ENCODE data around the gene APC2.
"Not testable (repeated sequence)": the region's sequence is repeated elsewhere in the genome, so short reads cannot be mapped to it uniquely, and the experiment has no call there.

APC2 gene

GRCh38 chr19:1429750-1430149 lies 20.2 kb upstream of the APC2 start:
- no peak for DNase-seq

- no peak for DNase-seq
Measured at GRCh38 chr19:1430246-1430645, 19.7 kb upstream of the APC2 start.

- DNase-seq = no peak
Measured at GRCh38 chr19:1431759-1432506, 18.0 kb upstream of the APC2 start.

GRCh38 chr19:1432507-1432887 lies 17.4 kb upstream of the APC2 start:
- no peak for DNase-seq

GRCh38 chr19:1433119-1434039 lies 16.5 kb upstream of the APC2 start:
- DNase-seq = no peak

GRCh38 chr19:1434040-1434366 lies 15.9 kb upstream of the APC2 start:
- no peak for DNase-seq

- DNase-seq = no peak
Measured at GRCh38 chr19:1434577-1435060, 15.3 kb upstream of the APC2 start.

GRCh38 chr19:1435378-1435989 lies 14.4 kb upstream of the APC2 start:
- DNase-seq = no peak

GRCh38 chr19:1437609-1438008 lies 12.3 kb upstream of the APC2 start:
- DNase-seq = no peak

- DNase-seq = peak; percentile 96
Measured at GRCh38 chr19:1438035-1438932, 11.6 kb upstream of the APC2 start, which contains the start of gene RPS15. RPS15 (plus strand) TSS chr19:1438396; CDS start chr19:1438426, 30 bp downstream.

GRCh38 chr19:1438933-1439354 lies 11.0 kb upstream of the APC2 start:
- no peak for DNase-seq

GRCh38 chr19:1439525-1440417 lies 10.2 kb upstream of the APC2 start:
- DNase-seq = not testable (repeated sequence)

- no peak for DNase-seq
Measured at GRCh38 chr19:1440418-1440801, 9.5 kb upstream of the APC2 start.

GRCh38 chr19:1441022-1441426 lies 8.9 kb upstream of the APC2 start:
- no peak for DNase-seq

GRCh38 chr19:1441677-1442438 lies 8.1 kb upstream of the APC2 start:
- no peak for DNase-seq

GRCh38 chr19:1445185-1445931 lies 4.6 kb upstream of the APC2 start:
- DNase-seq = peak; percentile 71

- no peak for DNase-seq
Measured at GRCh38 chr19:1445932-1446712, 3.8 kb upstream of the APC2 start.

GRCh38 chr19:1446713-1447481 lies 3.0 kb upstream of the APC2 start:
- no peak for DNase-seq
